Hepatocyte (in vitro differentiated cells): Measurements from ENCODE around the gene BCAR1.

Source experiments
- EZH2 ChIP-seq: fragments of 200-600 bp; sonication (generic); IDR thresholded peaks from 2 replicates; pipeline ENCODE4 v1.6.1; 2016; ENCODE audit warnings: antibody characterized with exemption, mild to moderate bottlenecking, borderline replicate concordance
- EZH2phosphoT487 ChIP-seq: fragments of 200-600 bp; sonication (generic); IDR thresholded peaks from one replicate; pipeline ENCODE4 v1.6.1; 2018; ENCODE audit warnings: antibody characterized with exemption, mild to moderate bottlenecking, low read depth, moderate library complexity; ENCODE audit not compliant: unreplicated experiment, severe bottlenecking
- TF ChIP-seq, protein P1 (sequence below): fragments of 200-600 bp; sonication (generic); IDR thresholded peaks from 2 replicates; pipeline ENCODE4 v1.5.1; 2016; ENCODE audit warnings: antibody characterized with exemption, mild to moderate bottlenecking; ENCODE audit not compliant: poor library complexity

DNA sequence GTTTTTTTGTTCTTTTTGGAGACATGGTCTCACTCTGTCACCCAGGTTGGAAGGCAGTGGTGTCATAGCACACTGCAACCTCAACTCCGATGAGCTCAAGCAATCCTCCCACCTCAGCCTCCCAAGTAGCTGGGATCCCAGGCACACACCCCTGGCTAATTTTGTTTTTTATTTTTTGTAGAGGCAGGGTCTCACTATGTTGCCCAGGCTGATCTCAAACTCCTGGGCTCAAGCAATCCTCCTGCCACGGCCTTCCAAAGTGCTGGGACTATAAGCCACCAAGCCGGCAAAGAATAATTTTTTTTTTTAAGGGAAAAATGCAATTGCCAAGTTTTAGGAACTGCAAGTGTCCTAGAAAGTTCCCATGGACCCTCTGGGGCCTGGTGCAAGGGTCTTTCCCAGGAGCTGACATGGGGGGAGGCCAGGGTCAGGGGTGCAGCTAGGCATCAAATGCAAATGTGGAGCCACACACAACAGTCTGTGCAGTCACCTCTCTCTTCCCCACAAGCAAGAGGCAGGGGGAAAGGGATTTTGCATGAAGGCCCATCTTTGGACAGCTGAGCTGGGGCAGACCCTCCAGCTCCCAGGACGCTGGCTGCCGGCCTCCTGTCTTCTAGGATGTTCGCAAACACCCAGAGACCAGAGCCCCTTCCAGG lies 20.1 kb upstream of the BCAR1 start:
- TF ChIP-seq, protein P1, sequence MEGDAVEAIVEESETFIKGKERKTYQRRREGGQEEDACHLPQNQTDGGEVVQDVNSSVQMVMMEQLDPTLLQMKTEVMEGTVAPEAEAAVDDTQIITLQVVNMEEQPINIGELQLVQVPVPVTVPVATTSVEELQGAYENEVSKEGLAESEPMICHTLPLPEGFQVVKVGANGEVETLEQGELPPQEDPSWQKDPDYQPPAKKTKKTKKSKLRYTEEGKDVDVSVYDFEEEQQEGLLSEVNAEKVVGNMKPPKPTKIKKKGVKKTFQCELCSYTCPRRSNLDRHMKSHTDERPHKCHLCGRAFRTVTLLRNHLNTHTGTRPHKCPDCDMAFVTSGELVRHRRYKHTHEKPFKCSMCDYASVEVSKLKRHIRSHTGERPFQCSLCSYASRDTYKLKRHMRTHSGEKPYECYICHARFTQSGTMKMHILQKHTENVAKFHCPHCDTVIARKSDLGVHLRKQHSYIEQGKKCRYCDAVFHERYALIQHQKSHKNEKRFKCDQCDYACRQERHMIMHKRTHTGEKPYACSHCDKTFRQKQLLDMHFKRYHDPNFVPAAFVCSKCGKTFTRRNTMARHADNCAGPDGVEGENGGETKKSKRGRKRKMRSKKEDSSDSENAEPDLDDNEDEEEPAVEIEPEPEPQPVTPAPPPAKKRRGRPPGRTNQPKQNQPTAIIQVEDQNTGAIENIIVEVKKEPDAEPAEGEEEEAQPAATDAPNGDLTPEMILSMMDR, result no peak
- TF ChIP-seq EZH2phosphoT487, result no peak
- no peak for TF ChIP-seq EZH2
